A549 (cell line): ENCODE measurements around the gene SLIT1.

Source experiments
- CTCF ChIP-seq: fragments of >200 bp; sonication (Bioruptor Twin); formaldehyde crosslinking; IDR thresholded peaks from 3 replicates; pipeline ENCODE4 v1.5.1; 2016
- ESRRA ChIP-seq: fragments of 150-350 bp; IDR thresholded peaks from 2 replicates; pipeline ENCODE4 v1.6.1; 2014; ENCODE audit warnings: mild to moderate bottlenecking, low read length, borderline replicate concordance
- HDAC2 ChIP-seq: fragments of 200-600 bp; sonication (generic); IDR thresholded peaks from 2 replicates; pipeline ENCODE4 v1.6.1; 2016
- NR3C1 ChIP-seq: fragments of >200 bp; sonication (Bioruptor Twin); formaldehyde crosslinking; IDR thresholded peaks from 3 replicates; pipeline ENCODE4 v1.6.1; 2017
- POLR2A ChIP-seq: IDR thresholded peaks from 2 replicates; pipeline ENCODE4 v1.6.1; 2012; ENCODE audit warnings: mild to moderate bottlenecking, low read length
- ZFP36 ChIP-seq: fragments of 450-650 bp; IDR thresholded peaks from 2 replicates; pipeline ENCODE4 v1.6.1; 2014; ENCODE audit warnings: borderline replicate concordance; ENCODE audit not compliant: partially characterized antibody

- TF ChIP-seq POLR2A (no peak), CTCF (no peak), ZFP36 (peak; percentile 25), HDAC2 (no peak), NR3C1 (no peak), ESRRA (no peak)
Measured at GRCh38 chr10:97115846-97116245, 69.9 kb downstream of the SLIT1 start.
